ENCODE data around the gene GGCT. TPM values are rescaled to one million over a fixed set of nuclear protein-coding genes. Genes with fewer than 3 reads are reported as not detected.
"Not testable (repeated sequence)": the region's sequence is repeated elsewhere in the genome, so short reads cannot be mapped to it uniquely, and the experiment has no call there.

GGCT gene
- total RNA-seq, 1 experiment from 2014 or later: 43.6 TPM

- no peak for DNase-seq (ENCODE audit: low read depth)
Observed at GRCh38 chr7:30515761-30516160, 11.1 kb upstream of the GGCT start.

- no peak for DNase-seq (ENCODE audit: low read depth)
Observed at GRCh38 chr7:30514776-30515175, 10.1 kb upstream of the GGCT start.

- DNase-seq (ENCODE audit: low read depth): no peak
Observed at GRCh38 chr7:30514177-30514576, 9.5 kb upstream of the GGCT start.

DNA sequence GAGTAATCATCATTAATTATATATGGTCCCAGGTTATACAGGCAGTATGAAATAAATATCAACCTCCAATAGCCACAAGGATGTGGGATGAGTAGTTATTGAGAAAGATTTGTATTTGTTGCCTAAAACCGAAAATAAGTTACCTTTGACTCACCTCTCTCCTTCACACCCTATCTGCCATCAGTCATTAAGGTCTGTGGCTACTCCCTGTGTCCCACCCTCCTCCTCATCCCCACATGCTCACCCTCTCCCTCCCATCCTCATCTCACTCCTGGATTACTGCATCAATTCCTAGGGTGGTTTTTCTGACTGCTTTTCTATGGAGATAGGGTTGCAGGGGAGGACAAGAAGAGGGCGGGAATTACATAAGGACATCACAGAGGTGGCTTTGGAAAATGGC lies 9.1 kb upstream of the GGCT start:
- DNase-seq (ENCODE audit: low read depth): no peak

- no peak for DNase-seq (ENCODE audit: low read depth)
Observed at GRCh38 chr7:30511973-30512662, 7.5 kb upstream of the GGCT start.

DNA sequence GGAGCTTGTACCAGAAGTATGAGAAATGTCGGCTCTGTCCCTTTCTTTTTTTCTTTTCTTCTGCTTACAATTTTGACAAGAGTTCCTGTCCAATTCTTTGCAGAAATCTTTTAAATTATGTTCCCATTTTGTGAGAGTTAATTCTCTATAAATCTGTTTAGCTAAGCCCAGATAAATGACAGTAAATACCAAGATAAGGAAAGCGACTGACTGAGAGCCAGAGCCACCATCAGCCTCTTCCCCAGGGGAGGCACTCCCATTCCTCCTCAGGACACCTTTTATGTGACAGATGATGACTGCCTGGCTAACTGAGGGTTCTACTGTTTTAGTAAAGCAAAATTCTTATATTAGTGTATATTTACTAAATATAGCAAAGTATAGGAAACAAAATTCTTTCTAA lies 6.9 kb upstream of the GGCT start:
- DNase-seq (ENCODE audit: low read depth): no peak

GRCh38 chr7:30510124-30511075 lies 5.8 kb upstream of the GGCT start:
- peak; percentile 46 for DNase-seq (ENCODE audit: low read depth)

GRCh38 chr7:30509171-30509857 lies 4.7 kb upstream of the GGCT start:
- DNase-seq (ENCODE audit: low read depth): not testable (repeated sequence)

DNA sequence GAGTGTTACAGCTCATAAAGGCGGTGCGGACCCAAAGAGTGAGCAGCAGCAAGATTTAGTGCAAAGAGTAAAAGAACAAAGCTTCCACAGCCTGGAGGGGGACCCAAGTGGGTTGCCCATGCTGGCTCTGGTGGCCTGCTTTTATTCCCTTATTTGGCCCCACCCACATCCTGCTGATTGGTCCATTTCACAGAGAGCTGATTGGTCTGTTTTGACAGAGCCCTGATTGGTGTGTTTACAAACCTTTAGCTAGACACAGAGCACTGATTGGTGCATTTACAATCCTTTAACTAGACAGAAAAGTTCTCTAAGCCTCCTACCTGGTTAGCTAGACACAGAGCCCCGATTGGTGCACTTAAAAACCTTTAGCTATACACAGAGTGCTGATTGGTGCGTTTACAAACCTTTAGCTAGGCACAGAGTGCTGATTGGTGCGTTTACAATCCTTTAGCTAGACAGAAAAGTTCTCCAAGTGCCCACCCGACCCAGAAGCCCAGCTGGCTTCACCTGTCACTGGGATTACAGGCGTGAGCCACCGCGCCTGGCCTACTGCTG lies 2.8 kb upstream of the GGCT start:
- not testable (repeated sequence) for DNase-seq (ENCODE audit: low read depth)

DNA sequence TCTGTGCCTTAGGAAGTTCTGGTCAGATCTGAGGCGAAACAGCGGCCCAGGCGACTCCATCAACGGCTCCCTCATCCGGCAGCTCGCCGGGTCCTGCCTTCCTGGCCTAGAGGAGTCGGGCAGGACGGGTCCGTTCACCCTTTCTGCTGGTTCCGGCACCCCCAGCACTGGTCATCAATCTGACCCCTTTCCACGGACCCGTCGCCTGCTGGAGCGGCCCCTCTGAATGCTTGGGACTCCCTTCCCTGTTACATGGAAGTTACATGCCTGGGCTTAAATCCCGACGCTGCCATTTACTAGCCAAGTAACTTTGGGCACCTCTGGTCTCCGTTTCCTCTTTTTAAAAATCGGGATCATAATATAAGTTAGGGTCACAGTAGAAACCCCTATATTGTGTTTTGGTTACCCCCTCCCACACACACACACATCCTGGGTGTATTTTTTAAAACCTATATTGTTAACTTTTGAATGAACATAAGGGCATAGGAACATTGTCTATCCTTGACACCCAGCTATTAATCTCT lies 607 bp upstream of the GGCT start:
- no peak for DNase-seq (ENCODE audit: low read depth)

- no peak for DNase-seq (ENCODE audit: low read depth)
Observed at GRCh38 chr7:30503274-30504212, 1.1 kb downstream of the GGCT start.

DNA sequence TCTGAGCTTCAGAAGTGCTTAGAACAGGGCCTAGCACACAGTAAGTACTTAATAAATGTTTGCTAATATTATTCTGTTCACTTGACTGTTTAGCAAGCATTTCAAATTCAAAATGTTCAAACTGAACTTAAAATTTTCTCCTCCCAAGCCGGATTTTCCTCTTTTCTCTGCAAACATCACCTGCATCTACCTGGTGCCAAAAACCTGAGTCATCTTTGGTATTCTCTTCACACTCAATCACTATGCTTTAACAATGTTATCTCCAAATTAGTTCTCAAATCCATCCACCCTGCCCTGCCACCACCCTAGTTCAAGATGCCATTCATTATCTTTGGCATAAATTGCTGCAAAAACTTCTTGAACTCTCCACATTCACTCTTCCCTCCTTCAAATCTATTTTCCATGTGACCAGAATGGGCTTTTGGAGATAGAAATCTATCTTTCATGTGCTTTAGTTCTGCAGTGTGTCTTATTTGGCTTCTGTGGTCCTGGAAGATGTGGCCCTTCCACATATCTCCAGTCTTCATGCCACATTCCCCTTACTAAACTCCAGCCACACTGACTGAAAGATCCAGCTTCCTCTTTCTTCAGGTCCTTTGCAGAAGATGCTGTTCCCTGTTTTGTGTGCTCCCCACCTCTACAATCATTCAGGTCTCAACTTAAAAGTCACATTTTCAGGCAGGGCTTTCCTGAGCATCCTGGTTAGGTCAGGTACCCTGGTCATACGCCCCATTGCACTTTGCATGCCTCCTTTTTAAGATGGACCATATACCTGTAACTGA lies 2.0 kb downstream of the GGCT start:
- DNase-seq (ENCODE audit: low read depth): no peak

- no peak for DNase-seq (ENCODE audit: low read depth)
Observed at GRCh38 chr7:30501264-30501663, 3.4 kb downstream of the GGCT start.

GRCh38 chr7:30493228-30493627 lies 11.4 kb downstream of the GGCT start:
- DNase-seq (ENCODE audit: low read depth): no peak

- DNase-seq (ENCODE audit: low read depth): no peak
Observed at GRCh38 chr7:30491417-30491816, 13.2 kb downstream of the GGCT start.

DNA sequence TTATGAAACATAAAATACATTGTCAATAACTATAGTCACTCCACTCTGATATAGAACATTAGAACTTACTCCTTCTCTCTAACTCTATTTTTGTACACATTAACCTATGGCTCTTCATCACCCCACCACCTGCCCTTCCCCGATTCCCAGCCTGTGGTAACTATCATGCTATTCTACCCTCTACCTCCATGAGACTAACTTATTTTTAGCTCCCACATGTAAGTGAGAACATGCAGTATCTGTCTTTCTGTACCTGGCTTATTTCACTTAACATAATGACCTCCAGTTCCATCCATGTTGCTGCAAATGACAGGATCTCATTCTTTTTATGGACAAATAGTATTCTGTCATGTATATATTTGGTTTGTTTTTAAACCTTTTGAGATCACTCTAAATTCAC lies 17.3 kb downstream of the GGCT start:
- no peak for DNase-seq (ENCODE audit: low read depth)

- DNase-seq (ENCODE audit: low read depth): peak; percentile 10
Observed at GRCh38 chr7:30485667-30486066, 19.0 kb downstream of the GGCT start.

- DNase-seq (ENCODE audit: low read depth): not testable (repeated sequence)
Observed at GRCh38 chr7:30481416-30481815, 23.2 kb downstream of the GGCT start.
